Measurements from ENCODE around the gene SLC39A1. TPM values are rescaled to one million over a fixed set of nuclear protein-coding genes. Genes with fewer than 3 reads are reported as not detected.

SLC39A1 gene
- total RNA-seq, 4 donors from 2014 or later: 19.9 to 80.0 (median 47.1) TPM

GRCh38 chr1:153942766-153943549 is 20.4 kb downstream of the SLC39A1 start:
- Histone ChIP-seq H3K4me3 (no peak overlapping the region), H3K4me1 (peaks cover 0 to 15% (median 11%) of the 10 kb centered on the region in 4 donors), H3K27ac (no peak overlapping the region), H3K9me3 (no peaks in the 10 kb centered on the region), H3K36me3 (peaks cover 0 to 4% (median under 1%) of the 10 kb centered on the region in 4 donors), H3K27me3 (no peaks in the 10 kb centered on the region)
- DNase-seq: no peak
- WGBS, 2 donors (ENCODE audit: low coverage in 1 of 2): 62 to 93% methylated on average over 2 to 11 of the region's 11 CpGs
- in situ Hi-C loops (cut with MboI; ENCODE audit: low pct_ligation_motif_present in 1 of 4, low pct_unique_long_range_greater_than_20kb in 1 of 4, low sequenced_read_pairs in 3 of 4) (loop anchor here in 2 of 4 donors (25.0 kb wide), 1 partner anchor 131 kb away; no protein-coding TSS in a partner anchor), intact Hi-C loops (cut with DNase I; ENCODE audit: low total_unique reads) (no loop called here)
- TF ChIP-seq POLR2A (IDR thresholded peaks at IDR 0.05) (no peak), EP300 (IDR thresholded peaks at IDR 0.05; ENCODE audit: low read depth) (no peak), POLR2AphosphoS5 (IDR thresholded peaks at IDR 0.05) (no peak)
- TF ChIP-seq, protein P1, sequence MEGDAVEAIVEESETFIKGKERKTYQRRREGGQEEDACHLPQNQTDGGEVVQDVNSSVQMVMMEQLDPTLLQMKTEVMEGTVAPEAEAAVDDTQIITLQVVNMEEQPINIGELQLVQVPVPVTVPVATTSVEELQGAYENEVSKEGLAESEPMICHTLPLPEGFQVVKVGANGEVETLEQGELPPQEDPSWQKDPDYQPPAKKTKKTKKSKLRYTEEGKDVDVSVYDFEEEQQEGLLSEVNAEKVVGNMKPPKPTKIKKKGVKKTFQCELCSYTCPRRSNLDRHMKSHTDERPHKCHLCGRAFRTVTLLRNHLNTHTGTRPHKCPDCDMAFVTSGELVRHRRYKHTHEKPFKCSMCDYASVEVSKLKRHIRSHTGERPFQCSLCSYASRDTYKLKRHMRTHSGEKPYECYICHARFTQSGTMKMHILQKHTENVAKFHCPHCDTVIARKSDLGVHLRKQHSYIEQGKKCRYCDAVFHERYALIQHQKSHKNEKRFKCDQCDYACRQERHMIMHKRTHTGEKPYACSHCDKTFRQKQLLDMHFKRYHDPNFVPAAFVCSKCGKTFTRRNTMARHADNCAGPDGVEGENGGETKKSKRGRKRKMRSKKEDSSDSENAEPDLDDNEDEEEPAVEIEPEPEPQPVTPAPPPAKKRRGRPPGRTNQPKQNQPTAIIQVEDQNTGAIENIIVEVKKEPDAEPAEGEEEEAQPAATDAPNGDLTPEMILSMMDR (IDR thresholded peaks at IDR 0.05): no peak

DNA sequence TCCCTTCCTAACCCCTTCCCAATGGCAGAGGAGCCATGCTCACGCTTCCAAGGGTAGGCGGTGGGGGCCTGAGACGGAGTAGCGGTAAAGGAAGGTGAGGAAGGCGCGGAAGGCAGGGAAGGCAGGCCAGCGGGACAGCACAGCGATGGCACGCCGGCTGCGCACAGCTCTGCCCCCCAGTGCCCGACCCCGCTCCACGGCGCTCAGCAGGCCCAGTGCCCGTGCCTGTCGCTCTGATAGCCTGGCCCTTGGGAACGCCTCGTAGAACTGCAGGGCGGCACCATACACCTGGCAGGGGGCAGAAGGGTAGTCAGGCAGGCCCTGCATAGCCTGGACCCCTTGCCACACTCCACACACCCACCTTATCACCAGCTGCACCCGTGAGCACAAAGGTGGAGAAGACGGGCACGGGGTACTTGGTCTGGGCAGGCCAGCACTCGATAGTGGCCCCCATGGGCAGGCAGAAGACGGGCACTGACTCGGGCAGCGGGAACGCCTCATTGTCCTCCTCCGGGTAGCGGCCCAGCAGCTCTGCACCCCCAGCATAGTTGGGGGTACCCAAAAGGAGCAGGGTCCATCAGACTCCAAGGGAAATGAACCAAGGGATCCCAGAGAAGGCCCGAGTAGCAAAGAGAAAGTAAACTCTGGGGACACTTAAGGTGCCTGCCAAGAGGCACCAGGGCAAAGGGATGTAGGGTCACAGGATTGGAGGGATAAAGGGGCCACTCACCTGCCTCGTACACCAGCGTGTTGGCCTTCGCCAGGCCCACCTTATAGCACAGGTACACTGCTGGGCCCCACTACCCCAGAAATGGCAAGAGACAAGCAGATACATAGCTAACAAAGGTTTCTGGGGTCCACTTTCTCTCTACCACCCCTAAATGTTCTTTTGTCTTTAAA is 21.3 kb downstream of the SLC39A1 start:
- peaks cover 0 to 15% (median 11%) of the 10 kb centered on the region in 4 donors for H3K4me1 ChIP-seq
- no peak overlapping the region for H3K27ac ChIP-seq
- no peak for DNase-seq
- no peaks in the 10 kb centered on the region for H3K27me3 ChIP-seq
- intact Hi-C loops (cut with DNase I; ENCODE audit: low total_unique reads): no loop called here
- peaks cover 0 to 6% (median 2%) of the 10 kb centered on the region in 4 donors for H3K36me3 ChIP-seq
- H3K9me3 ChIP-seq: no peaks in the 10 kb centered on the region
- no peak for TF ChIP-seq POLR2A (IDR thresholded peaks at IDR 0.05)
- no peak for TF ChIP-seq EP300 (IDR thresholded peaks at IDR 0.05; ENCODE audit: low read depth)
- TF ChIP-seq, protein P1 (IDR thresholded peaks at IDR 0.05): no peak
- TF ChIP-seq POLR2AphosphoS5 (IDR thresholded peaks at IDR 0.05): no peak
- in situ Hi-C loops (cut with MboI; ENCODE audit: low pct_ligation_motif_present in 1 of 4, low pct_unique_long_range_greater_than_20kb in 1 of 4, low sequenced_read_pairs in 3 of 4): loop anchor here in 2 of 4 donors (25.0 kb wide), 1 partner anchor 130 kb away; no protein-coding TSS in a partner anchor
- 95 to 100% methylated on average over 3 to 34 of the region's 34 CpGs for WGBS, 2 donors (ENCODE audit: low coverage in 1 of 2)
- no peak overlapping the region for H3K4me3 ChIP-seq

- in situ Hi-C loops (cut with MboI; ENCODE audit: low pct_ligation_motif_present in 1 of 4, low pct_unique_long_range_greater_than_20kb in 1 of 4, low sequenced_read_pairs in 3 of 4): loop anchor here in 2 of 4 donors (25.0 kb wide), 1 partner anchor 128 kb away; no protein-coding TSS in a partner anchor
- H3K36me3 ChIP-seq: peaks cover 0 to 14% (median 5%) of the 10 kb centered on the region in 4 donors
- intact Hi-C loops (cut with DNase I; ENCODE audit: low total_unique reads): no loop called here
These were observed 22.6 kb downstream of the SLC39A1 start for GRCh38 chr1:153940756-153941155.

More at GRCh38 chr1:153940756-153941155, 22.6 kb downstream of the SLC39A1 start:
- Histone ChIP-seq H3K4me1 (peaks cover 0 to 10% (median 8%) of the 10 kb centered on the region in 4 donors), H3K9me3 (no peaks in the 10 kb centered on the region), H3K27ac (no peak overlapping the region), H3K27me3 (no peaks in the 10 kb centered on the region), H3K4me3 (no peak overlapping the region)
- TF ChIP-seq, protein P1 (IDR thresholded peaks at IDR 0.05): no peak
- no peak for TF ChIP-seq POLR2A (IDR thresholded peaks at IDR 0.05)
- TF ChIP-seq EP300 (IDR thresholded peaks at IDR 0.05; ENCODE audit: low read depth): no peak
- no peak for TF ChIP-seq POLR2AphosphoS5 (IDR thresholded peaks at IDR 0.05)
- 68 to 94% methylated on average over 4 to 8 of the region's 8 CpGs for WGBS, 2 donors (ENCODE audit: low coverage in 1 of 2)
- no peak for DNase-seq

Measured in transverse colon (tissue), 4 donors.